GM12892 (cell line): Measurements from ENCODE around the gene CCKAR.

Source experiments
- POLR2A ChIP-seq: IDR thresholded peaks from 2 replicates; pipeline ENCODE4 v1.6.1; 2011; ENCODE audit warnings: low read depth, low read length, control low read depth
- POLR2AphosphoS5 ChIP-seq: IDR thresholded peaks from 2 replicates; pipeline ENCODE4 v1.6.1; 2011; ENCODE audit warnings: low read depth, low read length, control low read depth

DNA sequence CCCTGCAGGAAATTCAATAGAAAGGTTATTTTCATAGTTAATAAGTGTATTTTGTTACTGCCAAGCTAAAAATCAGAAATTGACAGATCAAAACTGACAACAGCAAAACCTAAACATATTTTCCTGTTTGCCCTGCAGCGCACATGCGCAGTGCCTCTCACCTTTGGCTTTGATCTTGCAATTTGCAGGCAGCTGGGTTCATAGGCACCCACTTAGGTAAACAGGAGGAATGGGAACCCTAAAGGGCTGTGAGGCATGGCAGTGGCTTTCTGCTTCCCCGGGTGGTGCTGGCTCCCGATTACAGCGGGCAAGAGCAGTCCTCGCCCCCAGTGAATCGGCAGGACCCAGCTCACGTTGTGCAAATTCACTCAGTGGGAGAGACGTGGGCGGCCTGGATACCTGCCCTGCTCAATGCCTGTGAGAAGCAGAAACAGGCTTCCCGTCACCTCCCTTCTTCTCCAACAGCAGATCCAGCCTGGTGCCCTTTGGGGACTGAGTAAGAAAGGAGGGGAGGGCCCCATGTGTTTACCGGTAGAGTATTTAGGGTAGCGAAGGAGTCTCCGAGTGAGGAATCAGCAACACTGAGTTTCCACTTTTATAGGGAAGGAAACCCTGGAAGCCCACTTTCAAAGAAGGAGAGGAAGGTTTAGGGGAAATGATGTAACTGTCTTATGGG lies 25.7 kb downstream of the CCKAR start:
- no peak for TF ChIP-seq POLR2A
- no peak for TF ChIP-seq POLR2AphosphoS5
